IMR-90 (cell line): ENCODE results near the gene TRPM1.

Source experiments
- ELK1 ChIP-seq: fragments of 150-350 bp; IDR thresholded peaks from 2 replicates; pipeline ENCODE4 v1.6.1; 2016; ENCODE audit warnings: low read depth, mild to moderate bottlenecking, low read length, moderate library complexity, borderline replicate concordance
- NFE2L2 ChIP-seq: fragments of 150-350 bp; IDR thresholded peaks from 2 replicates; pipeline ENCODE4 v1.6.1; 2016; ENCODE audit warnings: low read depth, mild to moderate bottlenecking, low read length
- POLR2A ChIP-seq: IDR thresholded peaks from 2 replicates; pipeline ENCODE4 v1.6.1; 2012; ENCODE audit warnings: mild to moderate bottlenecking, low read depth, low read length
- RAD21 ChIP-seq: IDR thresholded peaks from 2 replicates; pipeline ENCODE4 v1.6.1; 2012; ENCODE audit warnings: low read length, improper control_type of control experiment
- RCOR1 ChIP-seq: IDR thresholded peaks from 2 replicates; pipeline ENCODE4 v1.6.1; 2012; ENCODE audit warnings: mild to moderate bottlenecking, low read length, improper control_type of control experiment; ENCODE audit not compliant: insufficient replicate concordance
- TF ChIP-seq, protein P1 (sequence below): conservative IDR thresholded peaks from 2 replicates; pipeline ENCODE4 v1.5.1; 2012; ENCODE audit warnings: mild to moderate bottlenecking, low read depth, low read length, improper control_type of control experiment

DNA sequence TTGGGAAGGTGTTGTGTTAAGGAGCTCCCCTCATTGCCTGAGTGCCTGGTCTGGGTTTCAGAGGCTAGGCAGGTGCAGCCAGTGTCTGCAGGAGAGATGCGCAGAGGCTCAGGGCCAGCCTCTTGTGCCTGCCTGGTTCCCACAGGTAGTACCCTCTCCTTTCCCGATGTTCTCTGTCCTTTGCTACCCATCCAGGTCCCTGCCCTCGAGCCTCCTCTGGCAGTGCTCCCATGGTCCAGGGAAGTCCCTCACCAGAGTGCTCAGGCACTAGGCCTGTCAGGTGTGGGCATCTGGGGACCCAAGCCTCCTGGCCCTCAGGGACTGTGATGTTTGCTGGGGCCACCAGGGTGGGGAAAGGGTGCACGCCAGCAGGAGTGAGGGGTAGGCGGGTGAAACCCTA, 5.0 kb downstream of the TRPM1 start:
- no peak for TF ChIP-seq RAD21
- no peak for TF ChIP-seq POLR2A
- TF ChIP-seq, protein P1, sequence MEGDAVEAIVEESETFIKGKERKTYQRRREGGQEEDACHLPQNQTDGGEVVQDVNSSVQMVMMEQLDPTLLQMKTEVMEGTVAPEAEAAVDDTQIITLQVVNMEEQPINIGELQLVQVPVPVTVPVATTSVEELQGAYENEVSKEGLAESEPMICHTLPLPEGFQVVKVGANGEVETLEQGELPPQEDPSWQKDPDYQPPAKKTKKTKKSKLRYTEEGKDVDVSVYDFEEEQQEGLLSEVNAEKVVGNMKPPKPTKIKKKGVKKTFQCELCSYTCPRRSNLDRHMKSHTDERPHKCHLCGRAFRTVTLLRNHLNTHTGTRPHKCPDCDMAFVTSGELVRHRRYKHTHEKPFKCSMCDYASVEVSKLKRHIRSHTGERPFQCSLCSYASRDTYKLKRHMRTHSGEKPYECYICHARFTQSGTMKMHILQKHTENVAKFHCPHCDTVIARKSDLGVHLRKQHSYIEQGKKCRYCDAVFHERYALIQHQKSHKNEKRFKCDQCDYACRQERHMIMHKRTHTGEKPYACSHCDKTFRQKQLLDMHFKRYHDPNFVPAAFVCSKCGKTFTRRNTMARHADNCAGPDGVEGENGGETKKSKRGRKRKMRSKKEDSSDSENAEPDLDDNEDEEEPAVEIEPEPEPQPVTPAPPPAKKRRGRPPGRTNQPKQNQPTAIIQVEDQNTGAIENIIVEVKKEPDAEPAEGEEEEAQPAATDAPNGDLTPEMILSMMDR = no peak
- TF ChIP-seq ELK1 = no peak
- TF ChIP-seq NFE2L2 = no peak
- TF ChIP-seq RCOR1 = no peak
